GM08714 (cell line): Measurements from ENCODE around the gene TENT4B.
"Not testable (repeated sequence)": the region's sequence is repeated elsewhere in the genome, so short reads cannot be mapped to it uniquely, and the experiment has no call there.

Source experiments
- H3K4me3 ChIP-seq: fragments of 200-500 bp; sonication (Bioruptor generic); 2 replicates; pipeline ENCODE4 v1.5.1; 2014; ENCODE audit warnings: mild to moderate bottlenecking, low read length, inconsistent platforms
- ZNF274 ChIP-seq: IDR thresholded peaks from 2 replicates; pipeline ENCODE4 v1.6.1; 2012; ENCODE audit warnings: mild to moderate bottlenecking, low read depth, low read length

The TENT4B gene

DNA sequence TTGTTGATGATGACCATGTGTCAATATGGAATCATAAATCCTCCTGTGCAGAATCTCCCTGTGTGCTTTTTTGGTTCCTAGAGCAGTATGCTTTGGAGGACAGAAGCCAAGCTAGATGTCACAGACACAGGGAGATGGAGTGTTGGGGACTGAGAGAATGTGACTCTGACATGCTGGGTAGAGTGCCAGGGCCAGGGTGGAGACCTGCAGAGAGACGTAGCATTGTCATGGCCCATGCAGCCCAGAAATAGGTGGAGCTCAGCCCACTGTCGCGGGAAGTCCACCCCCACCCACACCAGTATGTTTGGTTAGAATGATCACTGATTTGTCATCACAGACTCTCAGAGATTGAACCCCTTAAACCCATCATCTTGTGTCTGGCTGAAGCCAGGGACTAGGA is 74.0 kb downstream of the TENT4B start:
- TF ChIP-seq ZNF274 = no peak
- no peak overlapping the region for H3K4me3 ChIP-seq

DNA sequence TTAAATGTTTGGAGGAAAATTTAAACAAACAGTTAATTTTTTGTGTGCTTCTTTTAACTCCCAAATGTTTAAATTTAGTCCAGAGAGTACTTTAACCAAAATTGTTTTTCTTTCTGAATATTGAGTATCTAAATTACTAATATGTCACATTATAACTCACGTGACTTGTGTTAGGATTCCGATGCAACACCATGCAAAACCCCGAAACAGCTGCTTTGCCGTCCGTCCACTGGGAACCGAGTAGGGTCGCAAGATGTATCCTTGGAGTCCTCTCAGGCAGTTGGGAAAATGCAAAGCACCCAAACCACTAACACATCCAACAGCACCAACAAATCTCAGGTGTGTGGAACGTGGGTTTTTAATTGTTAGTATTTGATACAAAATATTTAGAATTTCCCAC is 74.6 kb downstream of the TENT4B start:
- H3K4me3 ChIP-seq = no peak overlapping the region
- no peak for TF ChIP-seq ZNF274

DNA sequence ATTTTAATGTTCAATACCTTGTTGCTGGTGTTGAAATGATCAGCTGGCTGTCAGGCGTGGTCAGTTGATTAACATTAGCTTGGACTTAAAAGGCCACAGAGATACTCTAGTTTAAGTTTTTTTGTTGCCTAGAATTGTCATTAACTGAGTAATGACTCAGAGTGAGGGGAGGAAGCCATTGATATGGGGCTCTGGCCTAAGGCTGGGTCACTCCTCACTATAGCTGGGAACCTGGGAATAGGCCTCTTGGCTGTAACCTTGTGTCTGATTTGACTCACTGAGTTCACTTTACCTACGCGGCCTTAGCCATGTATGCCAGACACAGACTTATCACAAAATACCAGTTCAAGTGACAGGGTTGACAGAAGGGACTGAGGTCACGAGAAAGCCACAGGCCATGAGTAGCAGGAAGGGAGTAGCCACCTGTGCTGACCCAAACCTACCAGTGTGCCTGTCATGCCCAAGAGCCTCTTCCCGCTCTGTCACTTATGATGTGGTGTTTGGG is 75.3 kb downstream of the TENT4B start:
- no peak for TF ChIP-seq ZNF274
- no peak overlapping the region for H3K4me3 ChIP-seq

DNA sequence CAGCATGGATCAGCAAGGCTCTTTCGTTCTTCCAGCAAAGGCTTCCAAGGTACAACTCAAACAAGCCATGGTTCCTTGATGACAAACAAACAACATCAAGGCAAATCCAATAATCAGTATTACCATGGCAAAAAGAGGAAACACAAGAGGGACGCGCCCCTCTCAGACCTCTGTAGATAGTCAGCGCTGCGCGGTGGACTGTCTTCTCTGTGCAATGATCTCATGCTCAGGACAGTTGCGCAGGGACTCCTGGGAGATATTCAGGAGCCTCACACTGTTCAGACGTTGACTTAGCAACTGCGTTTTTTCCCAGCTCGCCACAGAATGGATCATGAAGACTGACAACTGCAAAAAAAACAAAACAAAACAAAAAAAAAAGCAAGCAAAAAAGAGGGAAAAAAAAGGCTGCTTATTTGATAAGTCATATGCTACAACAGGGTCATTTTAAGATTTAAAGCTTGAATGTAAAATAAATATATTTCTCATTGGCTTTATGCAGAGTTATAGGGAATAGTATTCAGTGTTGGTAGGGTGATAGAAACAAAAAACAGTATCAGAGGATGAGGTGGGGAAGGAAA is 76.1 kb downstream of the TENT4B start:
- no peak overlapping the region for H3K4me3 ChIP-seq
- no peak for TF ChIP-seq ZNF274

DNA sequence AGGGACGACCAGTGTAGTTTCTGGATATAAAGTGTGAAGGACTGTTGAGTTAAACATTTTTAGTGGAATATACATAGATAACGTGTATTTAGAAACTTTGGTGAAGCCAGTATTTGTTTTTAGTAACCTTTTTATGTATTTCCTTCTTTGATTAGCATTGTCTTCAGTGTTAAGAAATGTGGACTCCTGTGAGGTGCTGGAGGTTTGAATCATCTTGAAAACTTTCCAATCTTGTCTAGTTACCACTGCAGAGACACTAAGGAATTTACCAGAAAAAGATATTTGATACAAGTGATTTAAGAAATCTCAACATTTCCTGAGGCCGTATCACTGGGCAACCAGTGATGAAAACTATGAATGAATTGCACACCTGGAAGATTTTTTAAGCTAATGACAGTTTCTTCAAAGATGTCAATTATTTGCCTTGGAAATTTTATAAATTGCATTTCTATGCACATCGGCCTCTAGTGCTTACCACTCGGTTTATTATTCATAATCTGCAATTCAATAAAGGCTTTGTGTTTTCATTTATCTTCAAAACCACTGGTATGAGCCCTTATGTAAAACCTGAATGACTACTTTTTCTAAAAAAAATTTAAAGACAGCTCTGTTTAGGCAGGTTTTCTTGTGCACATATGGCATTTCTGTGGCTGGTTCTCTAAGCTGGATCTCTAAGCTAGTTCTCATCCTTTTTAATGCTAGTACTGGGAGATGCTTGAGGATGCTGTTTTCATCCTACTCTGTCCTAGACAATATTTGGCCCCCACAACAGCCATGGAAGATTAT is 81.9 kb downstream of the TENT4B start:
- no peak for TF ChIP-seq ZNF274
- H3K4me3 ChIP-seq = no peak overlapping the region

DNA sequence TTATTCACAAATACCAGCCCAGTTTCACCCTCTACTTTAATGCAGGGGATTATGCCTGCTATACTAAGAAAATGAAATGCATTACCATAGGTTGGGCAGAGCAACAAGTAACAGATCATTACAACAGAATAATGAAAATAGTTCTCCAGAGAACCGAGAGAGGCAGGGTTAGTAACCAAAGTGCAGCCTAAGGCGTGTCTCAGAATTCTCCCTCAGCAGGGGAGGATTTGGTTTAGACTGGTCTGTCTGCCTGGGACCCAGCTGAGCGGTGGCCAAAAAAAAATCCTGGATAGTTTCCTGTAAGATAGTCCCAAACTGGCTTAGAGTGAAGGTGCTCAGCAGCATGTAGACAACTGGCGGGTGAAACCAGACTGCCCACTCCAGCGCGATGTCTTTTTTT is 82.5 kb downstream of the TENT4B start:
- H3K4me3 ChIP-seq = no peak overlapping the region
- TF ChIP-seq ZNF274 = no peak

DNA sequence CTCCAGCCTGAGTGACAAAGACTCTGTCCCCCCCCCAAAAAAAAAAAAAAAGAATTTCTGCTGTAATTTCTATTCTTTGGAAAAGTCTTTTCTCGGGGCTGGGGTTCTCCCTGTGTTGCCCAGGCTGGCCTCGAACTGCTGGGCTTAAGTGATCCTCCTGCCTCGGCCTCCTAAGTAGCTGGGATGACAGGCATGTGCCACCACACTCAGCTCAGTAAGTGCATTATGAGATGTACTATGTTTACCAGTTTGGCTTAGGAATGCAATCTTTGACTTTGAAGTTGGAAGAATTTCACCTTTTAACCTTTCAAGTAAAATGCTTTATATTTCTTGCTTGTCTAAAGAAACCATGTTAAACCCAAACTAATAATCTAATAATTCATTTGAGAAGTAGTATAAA is 85.2 kb downstream of the TENT4B start:
- no peak for TF ChIP-seq ZNF274
- no peak overlapping the region for H3K4me3 ChIP-seq

DNA sequence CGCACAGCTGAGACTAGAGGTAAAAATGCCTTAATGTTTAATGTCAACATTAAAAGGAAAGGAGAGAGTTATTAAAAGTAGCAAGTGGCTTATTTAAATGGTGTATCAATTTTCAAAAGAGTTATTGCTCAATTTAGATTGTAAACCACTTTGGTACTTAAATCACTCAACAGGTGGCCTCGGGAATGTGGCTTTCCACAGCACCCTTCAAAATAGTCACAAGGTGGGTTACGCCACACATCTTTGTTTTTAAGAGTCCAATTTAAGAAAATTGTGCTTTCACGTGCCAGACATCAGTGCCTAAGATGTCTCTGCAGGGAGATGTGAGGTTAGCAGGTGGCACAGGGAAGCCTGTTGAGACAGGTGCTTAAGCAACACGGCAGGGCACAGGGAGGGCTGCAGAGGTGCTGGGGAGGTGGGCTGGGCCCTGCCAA is 85.8 kb downstream of the TENT4B start:
- TF ChIP-seq ZNF274 = no peak
- no peak overlapping the region for H3K4me3 ChIP-seq

DNA sequence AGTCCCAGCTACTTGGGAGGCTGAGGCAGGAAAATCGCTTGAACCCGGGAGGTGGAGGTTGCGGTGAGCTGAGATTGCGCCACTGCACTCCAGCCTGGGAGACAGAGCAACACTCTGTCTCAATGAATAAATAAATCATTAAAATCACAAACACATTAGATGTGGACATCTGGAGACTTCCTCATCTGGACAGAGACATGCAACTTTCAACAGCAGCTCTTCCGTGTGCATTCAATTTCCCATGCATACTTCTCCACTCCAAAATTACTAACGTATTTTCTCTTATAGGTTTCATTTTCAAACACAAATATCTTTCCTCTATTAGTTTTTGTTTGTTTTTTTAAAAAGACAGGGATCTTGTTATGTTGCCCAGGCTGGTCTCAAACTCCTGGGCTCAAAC is 89.9 kb downstream of the TENT4B start:
- not testable (repeated sequence) for H3K4me3 ChIP-seq

DNA sequence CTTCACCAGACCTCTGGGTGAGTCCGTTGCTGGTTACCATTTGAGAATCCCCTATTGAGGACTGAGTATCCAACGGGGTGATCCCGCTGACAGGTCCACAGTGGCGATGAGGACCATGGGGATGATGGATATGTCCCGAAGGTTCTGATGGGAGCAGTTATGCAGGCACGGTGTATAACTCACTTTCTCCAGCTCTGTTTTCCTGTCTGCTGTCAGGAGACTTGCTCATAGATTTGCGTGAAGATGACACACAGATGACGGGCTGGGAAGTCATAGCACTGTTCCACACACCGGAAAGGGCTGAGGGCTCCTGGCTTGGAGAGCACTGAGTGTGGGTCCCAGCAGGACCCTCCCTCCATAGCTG is 91.0 kb downstream of the TENT4B start:
- H3K4me3 ChIP-seq = no peak overlapping the region
- TF ChIP-seq ZNF274 = no peak

DNA sequence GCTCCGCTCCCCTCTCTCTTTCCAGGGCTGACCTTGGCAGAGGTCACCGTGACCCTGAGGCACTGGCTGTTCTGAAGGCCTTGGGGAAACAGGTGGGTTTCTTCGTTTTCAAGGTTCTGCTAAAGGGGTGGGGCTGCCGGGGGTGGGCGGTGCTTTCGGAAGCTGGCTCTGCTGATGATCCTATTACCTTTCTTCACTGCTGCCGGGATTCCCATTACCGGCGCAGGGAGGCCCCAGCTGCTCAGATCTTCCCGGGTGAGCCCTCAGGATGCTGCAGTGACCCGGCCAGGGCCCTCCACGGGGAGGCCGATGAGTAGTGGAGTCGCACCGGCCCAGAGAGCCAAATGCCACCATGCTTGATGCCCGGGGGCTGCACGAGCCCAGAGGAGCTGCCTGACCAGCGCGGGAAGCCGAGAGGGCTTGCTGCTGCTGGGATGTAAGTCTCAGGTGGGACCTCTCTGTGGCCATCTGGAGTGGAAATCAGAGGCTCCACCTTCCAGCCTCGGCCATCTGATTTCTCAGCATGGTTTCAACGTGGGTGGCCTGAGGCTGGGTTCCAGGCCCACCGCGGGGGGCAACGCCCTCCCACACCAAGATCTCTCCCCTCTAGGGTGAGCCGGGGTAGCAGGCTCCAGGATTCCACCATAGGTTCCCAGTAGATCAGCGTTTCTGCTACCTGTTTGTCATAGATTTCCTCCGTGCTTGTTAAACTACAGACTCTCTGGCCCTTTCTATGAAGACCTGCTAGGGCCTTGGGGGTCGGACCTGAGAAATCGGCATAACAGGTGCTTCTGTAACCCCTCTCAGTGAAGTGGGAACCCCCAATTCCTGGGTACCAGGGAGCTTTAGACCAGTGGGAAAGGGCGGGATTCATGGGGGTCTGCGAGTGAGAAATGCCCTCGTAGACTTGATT is 91.7 kb downstream of the TENT4B start:
- no peak for TF ChIP-seq ZNF274
- H3K4me3 ChIP-seq = no peak overlapping the region

DNA sequence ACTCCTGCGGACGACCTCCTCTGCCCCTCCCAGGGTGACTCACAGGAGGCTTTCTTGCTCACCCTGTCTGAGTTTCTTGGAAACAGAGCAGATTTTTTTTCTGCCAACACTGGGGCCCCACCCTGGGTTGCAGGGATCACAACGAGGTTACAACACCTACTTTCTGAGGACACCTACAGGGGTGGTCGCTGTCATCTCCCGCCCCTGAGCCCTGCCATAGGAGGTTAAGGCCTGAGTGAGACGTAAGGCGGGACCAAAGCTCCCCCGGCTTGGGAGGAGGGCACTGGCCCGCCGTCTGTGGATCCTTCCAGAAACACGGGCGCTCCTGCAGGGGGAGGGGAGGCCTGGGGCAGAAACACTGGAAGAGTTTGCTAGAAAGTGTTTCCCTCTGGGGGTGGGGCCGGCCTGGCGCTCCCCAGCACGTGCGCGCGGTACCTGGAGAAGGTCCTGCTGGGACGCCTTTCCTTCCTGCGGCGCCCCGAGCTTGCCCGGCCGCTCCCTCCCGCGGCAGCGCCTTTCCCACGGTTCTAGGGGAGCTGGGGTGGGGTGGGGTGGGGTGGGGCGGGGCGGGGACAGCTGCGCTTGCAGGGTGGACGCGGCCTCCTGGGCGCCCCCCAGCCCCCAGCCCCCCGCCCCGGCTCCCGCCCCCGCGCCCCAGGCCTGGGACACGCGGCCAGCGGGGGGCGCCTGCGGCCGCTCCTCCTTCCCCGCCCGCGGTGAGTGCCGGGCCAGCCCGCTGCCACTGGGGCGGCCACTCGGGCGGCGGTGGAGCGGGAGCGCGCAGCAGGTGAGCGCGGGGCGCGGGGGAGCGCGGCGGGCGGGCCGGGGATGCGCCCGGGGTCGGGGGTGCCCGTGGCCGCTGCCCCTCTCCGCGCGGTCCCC is 92.6 kb downstream of the TENT4B start:
- peak overlapping the region; percentile 72; the same call in 1 of the 2 replicates for H3K4me3 ChIP-seq
- no peak for TF ChIP-seq ZNF274

DNA sequence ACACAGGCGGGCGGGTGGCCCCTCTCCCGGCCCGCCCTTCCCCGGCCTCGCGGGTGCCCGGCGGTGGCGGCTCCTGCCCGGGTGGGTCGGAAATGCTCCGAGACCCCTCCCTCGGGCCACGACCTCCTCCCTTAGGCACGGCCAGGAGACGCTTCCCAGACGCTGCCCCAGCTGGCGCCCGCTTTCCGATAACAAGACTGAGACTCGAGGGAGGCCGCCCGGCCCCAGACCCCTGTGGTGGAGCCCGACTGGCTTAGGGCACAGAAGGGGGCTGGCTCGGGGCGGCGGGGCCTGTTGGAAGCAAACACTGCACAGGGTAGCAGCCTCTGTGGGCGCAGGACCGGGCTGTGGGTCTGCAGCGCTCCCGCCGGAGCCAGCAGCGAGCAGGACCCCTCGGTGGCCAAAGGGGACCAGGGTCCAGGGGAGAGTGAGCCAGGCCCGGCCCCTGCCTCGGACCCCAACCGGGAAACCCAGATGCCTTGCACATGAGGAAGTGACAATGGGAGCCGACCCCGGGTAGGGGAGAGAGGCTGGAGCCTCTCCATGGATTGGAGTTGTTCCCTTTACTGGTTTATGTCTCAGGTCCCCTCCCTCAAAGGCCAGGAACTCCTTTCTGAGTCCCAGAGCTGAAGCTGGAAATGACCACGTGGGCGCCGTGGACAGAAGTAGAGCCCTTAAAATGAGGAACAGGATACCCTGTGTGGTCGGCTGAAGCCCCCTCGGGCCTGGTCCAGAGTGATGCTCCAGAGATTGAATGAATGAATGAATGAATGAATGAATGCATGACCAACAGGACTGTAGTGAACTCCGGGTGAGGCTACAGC is 93.4 kb downstream of the TENT4B start:
- no peak for TF ChIP-seq ZNF274
- H3K4me3 ChIP-seq = peak overlapping the region; percentile 72; the same call in 1 of the 2 replicates
